ENCODE data around the gene PRRG2.

DNA sequence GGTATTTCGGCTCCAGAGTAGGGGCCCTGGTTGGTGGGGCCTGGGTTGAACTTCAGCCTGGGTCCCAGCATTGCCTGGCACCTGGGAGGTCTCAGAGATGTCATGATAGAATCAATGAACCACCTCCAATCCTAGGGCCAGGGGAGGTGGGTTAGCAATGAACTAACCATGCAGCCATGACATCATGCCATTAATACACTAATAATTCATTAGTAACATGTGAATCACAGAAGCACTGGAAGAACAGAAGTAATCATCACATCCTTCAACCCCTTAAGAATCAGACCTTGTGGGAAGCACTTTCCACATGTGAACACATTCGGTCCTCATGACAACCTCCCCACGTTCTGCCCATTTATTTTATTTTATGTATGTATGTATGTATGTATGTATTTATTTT lies 7.7 kb upstream of the PRRG2 start:
- TF ChIP-seq ELF4 (IDR thresholded peaks at IDR 0.05) (no peak), FOXK2 (IDR thresholded peaks at IDR 0.05) (no peak), ZNF384 (IDR thresholded peaks at IDR 0.05) (no peak), FOXM1 (IDR thresholded peaks at IDR 0.05; ENCODE audit: borderline replicate concordance) (no peak), TARDBP (IDR thresholded peaks at IDR 0.05) (no peak)

Measured in HEK293T (cell line).